IMR-90 (cell line): Measurements from ENCODE around the gene ATPAF1. TPM values are rescaled to one million over a fixed set of nuclear protein-coding genes. Genes with fewer than 3 reads are reported as not detected.

Experiments
- ATAC-seq: fragments of 200-7000 bp; cut with Tn5 transposase; 2 replicates; pipeline ENCODE4 v1.9.1; 2020; ENCODE audit warnings: low read depth, mild to moderate bottlenecking, moderate library complexity
- BruUV-seq: library from RNA; stranded (reverse); fragments of 400-500 nt; replicated peaks from 2 replicates; lab custom pipeline; 2021; lab: Mats Ljungman, UMichigan
- CTCF ChIA-PET: fragments of 300-600 bp; formaldehyde crosslinking; extraction: SDS; loops from one replicate; lab custom pipeline; 2021; ENCODE audit warnings: antibody characterized with exemption; lab: Yijun Ruan, JAX
- POLR2A ChIA-PET: fragments of 300-600 bp; sonication (Branson Sonifier 250); formaldehyde crosslinking; loops from one replicate; lab custom pipeline; 2022; ENCODE audit warnings: antibody characterized with exemption; ENCODE audit not compliant: unreplicated experiment; lab: Charles Lee
- DNase-seq: peaks from one replicate; pipeline ENCODE4 v3.0.0; 2013
- H2AFZ ChIP-seq: replicated peaks from 2 replicates; pipeline ENCODE3; 2013; ENCODE audit warnings: low read length, mild to moderate bottlenecking; ENCODE audit not compliant: poor library complexity
- H2AK5ac ChIP-seq: 2 replicates; pipeline ENCODE4 v1.6.1; 2013; ENCODE audit warnings: low read depth, low read length, inconsistent platforms
- H2AK9ac ChIP-seq: replicated peaks from 2 replicates; pipeline ENCODE3; 2013; ENCODE audit warnings: mild to moderate bottlenecking, low read depth, low read length, moderate library complexity; ENCODE audit not compliant: poor library complexity
- H2BK120ac ChIP-seq: 2 replicates; pipeline ENCODE4 v1.6.1; 2013; ENCODE audit warnings: low read depth, low read length, inconsistent platforms
- H2BK15ac ChIP-seq: 3 replicates; pipeline ENCODE4 v1.6.1; 2013; ENCODE audit warnings: low read depth, low read length, inconsistent platforms
- H2BK20ac ChIP-seq: 2 replicates; pipeline ENCODE4 v1.6.1; 2013; ENCODE audit warnings: low read depth, mild to moderate bottlenecking, inconsistent platforms, low read length, moderate library complexity
- H2BK5ac ChIP-seq: 2 replicates; pipeline ENCODE4 v1.6.1; 2013; ENCODE audit warnings: mild to moderate bottlenecking, low read depth, low read length, inconsistent platforms; ENCODE audit not compliant: poor library complexity, severe bottlenecking
- H3K14ac ChIP-seq: replicated peaks from 2 replicates; pipeline ENCODE4 v1.6.1; 2013; ENCODE audit warnings: low read depth, low read length, inconsistent platforms
- H3K18ac ChIP-seq: 2 replicates; pipeline ENCODE4 v1.6.1; 2013; ENCODE audit warnings: low read depth, low read length, control low read depth
- H3K23ac ChIP-seq: 2 replicates; pipeline ENCODE4 v1.6.1; 2013; ENCODE audit warnings: low read depth, low read length, inconsistent platforms
- H3K27ac ChIP-seq: 2 replicates; pipeline ENCODE4 v1.5.1; 2013; ENCODE audit warnings: mild to moderate bottlenecking, control low read depth, low read length; ENCODE audit not compliant: insufficient read depth
- H3K27me3 ChIP-seq: 2 replicates; pipeline ENCODE4 v1.6.1; 2013; ENCODE audit warnings: low read length; ENCODE audit not compliant: control insufficient read depth, insufficient read depth
- H3K36me3 ChIP-seq: 2 replicates; pipeline ENCODE4 v1.6.1; 2013; ENCODE audit warnings: low read length, mixed read lengths; ENCODE audit not compliant: control insufficient read depth, insufficient read depth
- H3K4ac ChIP-seq: 2 replicates; pipeline ENCODE4 v1.6.1; 2013; ENCODE audit warnings: low read depth, low read length, inconsistent platforms
- H3K4me1 ChIP-seq: 2 replicates; pipeline ENCODE4 v1.6.1; 2013; ENCODE audit warnings: low read length, mixed read lengths; ENCODE audit not compliant: control insufficient read depth, insufficient read depth
- H3K4me2 ChIP-seq: 2 replicates; pipeline ENCODE4 v1.6.1; 2013; ENCODE audit warnings: low read depth, mild to moderate bottlenecking, control low read depth, low read length, moderate library complexity
- H3K4me3 ChIP-seq: 2 replicates; pipeline ENCODE4 v1.5.1; 2013; ENCODE audit warnings: low read depth, mild to moderate bottlenecking, control low read depth, low read length, moderate library complexity; ENCODE audit not compliant: insufficient read depth
- H3K56ac ChIP-seq: 2 replicates; pipeline ENCODE4 v1.6.1; 2013; ENCODE audit warnings: low read length, inconsistent platforms; ENCODE audit not compliant: insufficient read depth; ENCODE audit errors: extremely low read depth
- H3K79me1 ChIP-seq, 2 experiments: 2 replicates each; pipeline ENCODE4 v1.6.1; 2013; ENCODE audit warnings: low read length in 2 of 2, inconsistent platforms in 1 of 2, low read depth in 1 of 2
- H3K9ac ChIP-seq: 2 replicates; pipeline ENCODE4 v1.6.1; 2013; ENCODE audit warnings: low read depth, low read length, control low read depth
- H3K9me1 ChIP-seq: 2 replicates; pipeline ENCODE4 v1.6.1; 2013; ENCODE audit warnings: low read length, inconsistent platforms; ENCODE audit not compliant: insufficient read depth
- H3K9me3 ChIP-seq: 2 replicates; pipeline ENCODE4 v1.6.1; 2013; ENCODE audit warnings: low read length; ENCODE audit not compliant: control insufficient read depth, insufficient read depth
- H4K20me1 ChIP-seq: 2 replicates; pipeline ENCODE4 v1.6.1; 2013; ENCODE audit warnings: low read length, inconsistent platforms; ENCODE audit not compliant: insufficient read depth
- H4K5ac ChIP-seq: 2 replicates; pipeline ENCODE4 v1.6.1; 2013; ENCODE audit warnings: mild to moderate bottlenecking, low read depth, low read length, control low read depth
- H4K8ac ChIP-seq, 2 experiments: 2 replicates each; pipeline ENCODE4 v1.6.1; 2013; ENCODE audit warnings: low read depth in 2 of 2, low read length in 2 of 2, control low read depth in 1 of 2, inconsistent platforms in 1 of 2
- H4K91ac ChIP-seq: 2 replicates; pipeline ENCODE4 v1.6.1; 2013; ENCODE audit warnings: low read depth, low read length, inconsistent platforms; ENCODE audit not compliant: insufficient read depth
- CEBPB ChIP-seq: IDR thresholded peaks from 2 replicates; pipeline ENCODE4 v1.6.1; 2012; ENCODE audit warnings: low read depth, low read length, improper control_type of control experiment
- MAFK ChIP-seq: IDR thresholded peaks from 2 replicates; pipeline ENCODE4 v1.6.1; 2012; ENCODE audit warnings: low read depth, low read length, improper control_type of control experiment
- WGBS, 2 experiments: methylation state at CpG; one replicate each; pipeline versions ENCODE4 v1.1.5 to v1.1.7; 2013; ENCODE audit warnings: missing lambda C conversion rate in 2 of 2; ENCODE audit not compliant: insufficient read length in 1 of 2; ENCODE audit errors: extremely low coverage in 2 of 2; 5-methylcytosine and 5-hydroxymethylcytosine counted together
- dilution Hi-C: fragments of 300-500 bp; cut with HindIII; formaldehyde crosslinking; loops from one replicate; pipeline ENCODE4 v1.14.3; 2018; ENCODE audit warnings: low sequenced_read_pairs; ENCODE audit not compliant: unreplicated experiment
- in situ Hi-C: fragments of 300-500 bp; cut with MboI; formaldehyde crosslinking; loops from 3 replicates; pipeline ENCODE4 v1.14.3; 2019; ENCODE audit warnings: low sequenced_read_pairs, inconsistent platforms, mixed read lengths
- intact Hi-C: fragments of 100-400 bp; cut with micrococcal nuclease; formaldehyde crosslinking; loops from 2 replicates; pipeline ENCODE4 v1.10.0; 2022
- polyA plus RNA-seq, 3 experiments: library from polyadenylated mRNA; depleted of rRNA; stranded (reverse); fragments of >200 nt; gene quantifications; 2 replicates each; pipeline ENCODE4 v1.2.3, GENCODE V29; 2012; ENCODE audit warnings: low replicate concordance in 1 of 3
- total RNA-seq: library from RNA; depleted of rRNA; stranded (reverse); fragments of >200 nt; gene quantifications from 2 replicates; pipeline ENCODE4 v1.2.3, GENCODE V29; 2012

ATPAF1 gene
- total and polyA plus RNA-seq, 2 of the 4 experiments (the other 2 are of a cell fraction), result 55.5 to 80.3 TPM

GRCh38 chr1:46647611-46648010 is 20.6 kb downstream of the ATPAF1 start:
- no peak for DNase-seq
- Histone ChIP-seq H4K91ac (no peak overlapping the region), H4K5ac (no peak overlapping the region), H2AK5ac (no peak overlapping the region), H4K20me1 (0 out of 2 replicates have a peak, but pooled peaks cover 3% of the 10 kb centered on the region), H3K56ac (no peak overlapping the region), H3K14ac (no peak overlapping the region), H3K27ac (no peak overlapping the region), H3K23ac (no peak overlapping the region), H3K79me1 (0 out of 4 replicates have a peak, but pooled peaks cover 0 to 3% of the 10 kb centered on the region in 2 experiments), H2BK120ac (no peak overlapping the region), H2BK5ac (no peak overlapping the region), H3K27me3 (no peaks in the 10 kb centered on the region), H3K18ac (no peak overlapping the region), H2AFZ (no peak overlapping the region), H2BK20ac (no peak overlapping the region), H3K4me2 (no peak overlapping the region), H3K9me1 (no peaks in the 10 kb centered on the region), H2AK9ac (no peak overlapping the region), H3K4me1 (peaks cover 4% of the 10 kb centered on the region; the same call in 1 of the 2 replicates), H4K8ac (no peak overlapping the region), H3K9me3 (0 out of 2 replicates have a peak, but pooled peaks cover 2% of the 10 kb centered on the region), H2BK15ac (no peak overlapping the region), H3K4me3 (no peak overlapping the region), H3K4ac (no peak overlapping the region), H3K36me3 (peaks cover 12% of the 10 kb centered on the region; the same call in 1 of the 2 replicates), H3K9ac (no peak overlapping the region)
- BruUV-seq, result no TSS peak
- no peak for TF ChIP-seq CEBPB
- no peak for TF ChIP-seq MAFK
- in situ Hi-C loops, result no loop called here
- POLR2A ChIA-PET, result no interaction called here
- ATAC-seq, result no peak
- 100% methylated on average over 1 of the region's 3 CpGs; no CpG with 5 or more reads in 1 of the 2 experiments for WGBS, 2 experiments
- CTCF ChIA-PET, result no interaction called here
- intact Hi-C loops, result no loop called here
- dilution Hi-C loops, result no loop called here
